ENCODE data around the gene APOBEC2.
A peak's percentile ranks its signal among the peaks of the same experiment; 100 is the strongest.

APOBEC2 gene

GRCh38 chr6:41073203-41073967 is 20.4 kb downstream of the APOBEC2 start:
- peak overlapping the region; percentile 100 for H3K27ac ChIP-seq
- peak; percentile 99 for TF ChIP-seq ZFX (IDR thresholded peaks at IDR 0.05)
- peak; percentile 60 for TF ChIP-seq CTCF (conservative IDR thresholded peaks at IDR 0.05)

GRCh38 chr6:41073968-41074691 is 21.1 kb downstream of the APOBEC2 start:
- TF ChIP-seq ZFX (IDR thresholded peaks at IDR 0.05): no peak
- no peak for TF ChIP-seq CTCF (conservative IDR thresholded peaks at IDR 0.05)
- H3K27ac ChIP-seq: peak overlapping the region; percentile 100

GRCh38 chr6:41074692-41075436 is 21.9 kb downstream of the APOBEC2 start:
- no peak for TF ChIP-seq CTCF (conservative IDR thresholded peaks at IDR 0.05)
- H3K27ac ChIP-seq: peak overlapping the region; percentile 100; the same call in 1 of the 2 replicates

- H3K27ac ChIP-seq: no peak overlapping the region
- no peak for TF ChIP-seq ZFX (IDR thresholded peaks at IDR 0.05)
- TF ChIP-seq CTCF (conservative IDR thresholded peaks at IDR 0.05): no peak
Observed at GRCh38 chr6:41075651-41076626, 22.9 kb downstream of the APOBEC2 start.

- no peak overlapping the region for H3K27ac ChIP-seq
- TF ChIP-seq ZFX (IDR thresholded peaks at IDR 0.05) (no peak), CTCF (conservative IDR thresholded peaks at IDR 0.05) (no peak)
Observed at GRCh38 chr6:41077536-41077935, 24.5 kb downstream of the APOBEC2 start.

DNA sequence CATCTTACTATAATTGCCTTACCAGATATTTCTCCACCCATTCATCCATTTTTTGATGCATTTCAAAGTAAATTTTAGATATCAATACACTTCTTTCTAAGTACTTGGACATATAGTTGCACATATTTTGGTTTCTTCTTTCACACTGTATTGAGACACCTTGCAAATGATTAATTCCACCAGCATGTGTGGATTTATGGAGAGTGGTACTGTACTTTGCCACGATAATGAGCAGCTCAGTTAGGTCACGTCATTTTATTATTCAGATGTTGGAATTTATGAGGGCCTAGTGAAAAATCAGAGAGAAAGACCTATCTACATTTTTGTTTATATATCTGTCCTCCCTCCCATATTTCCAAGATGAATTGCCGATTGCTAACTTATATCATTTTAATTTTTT is 25.1 kb downstream of the APOBEC2 start:
- TF ChIP-seq ZFX (IDR thresholded peaks at IDR 0.05): no peak
- no peak for TF ChIP-seq CTCF (conservative IDR thresholded peaks at IDR 0.05)
- H3K27ac ChIP-seq: no peak overlapping the region
